A549 treated with DMSO at 1 μM for 4 hours (cell line): ENCODE measurements around the gene OR2AK2. TPM values are rescaled to one million over a fixed set of nuclear protein-coding genes. Genes with fewer than 3 reads are reported as not detected.

Experiments used
- total RNA-seq: library from RNA; stranded (reverse); fragments of 200-300 nt; extraction: Qiagen RNA extraction; gene quantifications from 5 replicates; pipeline ENCODE4 v1.2.3, GENCODE V29; 2022; ENCODE audit warnings: low read depth

OR2AK2 gene, protein sequence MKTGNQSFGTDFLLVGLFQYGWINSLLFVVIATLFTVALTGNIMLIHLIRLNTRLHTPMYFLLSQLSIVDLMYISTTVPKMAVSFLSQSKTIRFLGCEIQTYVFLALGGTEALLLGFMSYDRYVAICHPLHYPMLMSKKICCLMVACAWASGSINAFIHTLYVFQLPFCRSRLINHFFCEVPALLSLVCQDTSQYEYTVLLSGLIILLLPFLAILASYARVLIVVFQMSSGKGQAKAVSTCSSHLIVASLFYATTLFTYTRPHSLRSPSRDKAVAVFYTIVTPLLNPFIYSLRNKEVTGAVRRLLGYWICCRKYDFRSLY
- not detected in 5 replicates for total RNA-seq

DNA sequence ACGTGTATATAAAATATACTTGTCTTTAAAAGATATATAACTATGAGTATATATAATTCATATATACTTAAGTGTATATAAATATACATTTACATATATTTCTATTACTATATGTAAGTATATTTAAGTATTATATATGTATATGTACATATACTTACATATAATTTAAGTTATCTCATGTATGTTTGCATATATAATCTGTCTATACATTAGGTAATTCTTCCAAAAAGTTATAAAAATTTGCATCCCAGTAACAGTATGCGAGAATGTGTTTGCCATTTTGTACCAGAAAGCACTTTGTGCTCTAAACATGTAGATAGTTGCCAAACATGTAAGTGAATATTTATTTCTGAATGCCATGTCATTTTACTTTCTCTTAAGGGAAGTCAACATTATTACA, at the start of gene OR2AK2:
Gene OR2AK2, plus strand, starts transcription at position 301 of the 400 bp plus-strand sequence. CDS start 144 bp downstream, outside the sequence.

DNA sequence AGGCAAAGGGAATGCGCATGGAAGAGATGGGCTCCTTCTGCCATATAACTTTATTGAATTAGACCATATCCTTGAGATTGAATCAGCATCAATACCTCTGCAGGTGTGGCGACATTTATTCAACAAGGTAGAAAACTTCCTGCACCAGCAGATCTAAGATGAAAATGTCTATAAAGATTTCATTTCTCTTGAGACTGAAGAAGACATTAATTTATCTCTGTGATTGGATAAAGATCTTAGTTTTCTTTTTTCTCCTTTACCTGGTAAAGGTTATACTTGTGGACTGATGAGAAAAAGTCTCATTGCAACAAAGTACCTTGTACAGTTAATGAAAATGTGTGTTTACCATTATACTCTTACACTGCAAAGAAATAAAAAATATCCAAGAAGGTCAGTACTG, 45.1 kb upstream of the OR2AK2 start, which contains the start of gene OR2T8:
Gene OR2T8, plus strand, starts transcription at position 301 of the 400 bp plus-strand sequence. CDS start 766 bp downstream, outside the sequence.

DNA sequence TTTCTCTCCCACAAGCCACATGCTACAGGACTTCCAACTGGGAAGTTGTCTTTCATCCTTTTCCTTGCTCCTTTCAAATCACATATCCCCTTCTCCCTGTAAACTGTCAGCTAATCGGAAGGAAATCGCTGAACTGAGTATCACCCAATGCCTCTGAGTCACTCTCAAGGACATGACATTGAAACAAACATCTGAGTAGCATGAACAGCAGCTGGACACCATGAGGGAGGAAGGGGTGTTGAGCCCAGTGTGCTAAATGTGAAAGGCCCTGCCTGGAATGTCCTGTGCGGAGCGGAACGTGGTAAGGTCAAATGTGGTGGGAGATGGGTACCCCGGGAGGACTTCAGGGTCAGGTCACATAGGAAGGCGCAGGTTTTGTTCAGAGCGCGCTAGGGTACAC, 40.2 kb upstream of the OR2AK2 start, which contains the start of gene OR2AJ1:
Gene OR2AJ1, plus strand, starts transcription at position 22 of the 400 bp plus-strand sequence. CDS start 8,880 bp downstream, outside the sequence.

DNA sequence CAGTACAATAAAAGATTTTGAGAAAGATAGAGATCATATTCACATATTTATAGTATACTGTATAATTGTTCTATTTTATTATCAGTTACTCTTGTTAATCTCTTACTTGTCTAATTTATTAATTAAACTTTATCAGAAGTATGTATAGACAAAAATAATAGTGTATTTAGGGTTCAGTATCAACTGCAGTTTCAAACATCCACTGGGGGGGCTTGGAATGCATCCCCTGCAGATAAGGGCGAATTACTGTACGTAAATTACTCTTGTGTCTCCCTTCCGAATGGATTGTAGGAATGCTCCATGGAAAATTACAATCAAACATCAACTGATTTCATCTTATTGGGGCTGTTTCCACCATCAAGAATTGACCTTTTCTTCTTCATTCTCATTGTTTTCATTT, 16.5 kb upstream of the OR2AK2 start, which contains the start of gene OR2L8:
Gene OR2L8, plus strand, starts transcription at position 301 of the 400 bp plus-strand sequence. Its CDS starts 0 bp downstream, at position 301.

DNA sequence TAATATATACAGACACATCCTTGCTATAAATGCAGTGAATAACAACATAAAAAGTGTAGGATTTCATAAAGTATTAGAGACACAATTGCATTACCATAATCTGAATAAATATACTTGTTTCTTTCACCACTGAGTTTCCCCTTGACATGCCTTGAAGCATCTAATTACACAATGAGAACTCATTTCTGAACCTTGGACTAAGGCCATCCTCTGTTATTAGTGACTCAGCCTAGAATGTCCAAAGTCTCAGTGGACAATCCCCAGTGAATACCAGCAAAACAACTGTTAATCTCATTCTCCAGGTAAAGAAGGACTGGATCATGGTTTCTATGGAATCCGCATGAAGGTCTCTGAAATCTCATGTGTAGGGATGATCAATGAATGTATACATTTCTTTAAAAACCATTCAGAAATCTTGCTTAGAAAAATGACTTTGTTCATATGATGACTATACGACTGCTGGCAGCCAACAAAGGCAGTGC, 48.2 kb downstream of the OR2AK2 start, which contains the start of gene OR2L5:
Gene OR2L5, plus strand, starts transcription at position 432 of the 482 bp plus-strand sequence. CDS start 8,288 bp downstream, outside the sequence.

Other genes starting within 250 kb of the OR2AK2 start
- not detected in 5 replicates for gene OR6F1, start 248.6 kb upstream of the OR2AK2 start, total RNA-seq
- not detected in 5 replicates for gene OR14K1, start 226.6 kb upstream of the OR2AK2 start, total RNA-seq
- gene OR14A2, start 217.1 kb upstream of the OR2AK2 start, total RNA-seq: not detected in 5 replicates
- gene OR1C1, start 204.7 kb upstream of the OR2AK2 start, total RNA-seq: not detected in 5 replicates
- not detected in 5 replicates for gene OR14A16, start 141.1 kb upstream of the OR2AK2 start, total RNA-seq
- not detected in 5 replicates for gene OR11L1, start 123.3 kb upstream of the OR2AK2 start, total RNA-seq
- not detected in 5 replicates for gene TRIM58, start 108.0 kb upstream of the OR2AK2 start, total RNA-seq
- gene OR2W3, start 69.6 kb upstream of the OR2AK2 start, total RNA-seq: not detected in 5 replicates
- not detected in 5 replicates for gene OR2T8, start 45.0 kb upstream of the OR2AK2 start, total RNA-seq
- not detected in 5 replicates for gene OR2AJ1, start 40.3 kb upstream of the OR2AK2 start, total RNA-seq
- not detected in 5 replicates for gene OR2L8, start 16.4 kb upstream of the OR2AK2 start, total RNA-seq
- not detected in 5 replicates for gene OR2L5, start 48.4 kb downstream of the OR2AK2 start, total RNA-seq
- gene OR2L2, start 64.8 kb downstream of the OR2AK2 start, total RNA-seq: not detected in 5 replicates
- not detected in 5 replicates for gene OR2L3, start 81.6 kb downstream of the OR2AK2 start, total RNA-seq
- gene OR2L13, start 130.0 kb downstream of the OR2AK2 start, total RNA-seq: not detected in 5 replicates
- not detected in 5 replicates for gene OR2M5, start 179.9 kb downstream of the OR2AK2 start, total RNA-seq
- gene OR2M2, start 209.6 kb downstream of the OR2AK2 start, total RNA-seq: not detected in 5 replicates
- not detected in 5 replicates for gene OR2M3, start 232.0 kb downstream of the OR2AK2 start, total RNA-seq